B cell (primary cell): ENCODE measurements around the gene SPDYE16. TPM values are rescaled to one million over a fixed set of nuclear protein-coding genes. Genes with fewer than 3 reads are reported as not detected.
"Not testable (repeated sequence)": the region's sequence is repeated elsewhere in the genome, so short reads cannot be mapped to it uniquely, and the experiment has no call there.

ENCODE experiments used
- ATAC-seq: fragments of 200-7000 bp; cut with Tn5 transposase; one replicate; pipeline ENCODE4 v1.10.0; 2021; ENCODE audit warnings: low read depth, mild to moderate bottlenecking, moderate number of reproducible peaks, moderate library complexity
- CTCF ChIA-PET: fragments of 350-600 bp; sonication (Branson Sonifier 250); formaldehyde crosslinking; loops from one replicate; lab custom pipeline; 2021; ENCODE audit warnings: antibody characterized with exemption, inconsistent platforms; lab: Charles Lee
- POLR2A ChIA-PET: fragments of 350-600 bp; sonication (Branson Sonifier 250); formaldehyde crosslinking; loops from one replicate; lab custom pipeline; 2021; ENCODE audit warnings: antibody characterized with exemption; lab: Charles Lee
- DNase-seq: peaks from one replicate; pipeline ENCODE4 v3.0.0; 2013
- H2AFZ ChIP-seq: 2 replicates; pipeline ENCODE4 v1.6.1; 2012; ENCODE audit warnings: mild to moderate bottlenecking, low read depth, low read length; ENCODE audit not compliant: insufficient read depth, poor library complexity, severe bottlenecking
- H3K27ac ChIP-seq, 2 donors: 1 replicate in 1 of 2; 2 replicates in 1 of 2; pipeline ENCODE4 v1.5.1; 2012 to 2013; ENCODE audit warnings: low read length in 2 of 2, mild to moderate bottlenecking in 2 of 2, moderate library complexity in 1 of 2
- H3K27me3 ChIP-seq, 4 experiments: fragments of 200-600 bp in 1 of 4; sonication (generic) in 1 of 4; replicated peaks in 1 of 4; 1 replicate in 2 of 4; 2 replicates in 2 of 4; pipeline versions ENCODE4 v1.6.1 to v1.7.0; 2013 to 2016; ENCODE audit warnings: low read length in 3 of 4, mild to moderate bottlenecking in 2 of 4, mixed read lengths in 1 of 4, moderate library complexity in 1 of 4; ENCODE audit not compliant: insufficient read depth in 4 of 4, control insufficient read depth in 3 of 4; ENCODE audit errors: control extremely low read depth in 1 of 4
- H3K36me3 ChIP-seq, 2 experiments: replicated peaks in 1 of 2; 1 replicate in 1 of 2; 2 replicates in 1 of 2; pipeline versions ENCODE4 v1.6.1 to v1.7.1; 2013; ENCODE audit warnings: low read length in 1 of 2; ENCODE audit not compliant: insufficient read depth in 2 of 2, control insufficient read depth in 1 of 2; ENCODE audit errors: control extremely low read depth in 1 of 2, extremely low read depth in 1 of 2
- H3K4me1 ChIP-seq, 2 donors: fragments of 200-600 bp in 1 of 2; sonication (generic) in 1 of 2; 1 replicate in 1 of 2; 2 replicates in 1 of 2; pipeline versions ENCODE4 v1.5.1 to v1.6.1; 2013 to 2017; ENCODE audit warnings: low read length in 2 of 2; ENCODE audit not compliant: control insufficient read depth in 2 of 2, insufficient read depth in 2 of 2
- H3K4me2 ChIP-seq: replicated peaks from 2 replicates; pipeline ENCODE3; 2012; ENCODE audit warnings: mild to moderate bottlenecking, low read depth, low read length; ENCODE audit not compliant: poor library complexity, severe bottlenecking
- H3K4me3 ChIP-seq, 5 experiments: fragments of 200-600 bp in 1 of 5; sonication (generic) in 1 of 5; 1 replicate in 3 of 5; 2 replicates in 2 of 5; pipeline versions ENCODE4 v1.5.1 to v1.7.0; 2011 to 2016; ENCODE audit warnings: low read length in 4 of 5, mild to moderate bottlenecking in 4 of 5, low read depth in 2 of 5, control low read depth in 1 of 5, moderate library complexity in 1 of 5; ENCODE audit not compliant: insufficient read depth in 1 of 5; ENCODE audit errors: control extremely low read depth in 1 of 5, extremely low read depth in 1 of 5
- H3K79me2 ChIP-seq: fragments of 200-600 bp; sonication (generic); one replicate; pipeline ENCODE4 v1.6.0; 2016; ENCODE audit warnings: low read length; ENCODE audit not compliant: control insufficient read depth, insufficient read depth
- H3K9ac ChIP-seq: fragments of 200-600 bp; sonication (generic); 2 replicates; pipeline ENCODE4 v1.6.1; 2017; ENCODE audit warnings: mild to moderate bottlenecking, low read length, moderate library complexity
- H3K9me3 ChIP-seq, 3 donors: one replicate each; pipeline versions ENCODE4 v1.6.1 to v1.7.1; 2013; ENCODE audit warnings: low read length in 2 of 3; ENCODE audit not compliant: control insufficient read depth in 2 of 3, insufficient read depth in 1 of 3; ENCODE audit errors: control extremely low read depth in 1 of 3
- H4K20me1 ChIP-seq: 2 replicates; pipeline ENCODE4 v1.6.0; 2012; ENCODE audit warnings: mild to moderate bottlenecking, low read length; ENCODE audit not compliant: insufficient read depth, control insufficient read depth, poor library complexity, severe bottlenecking
- H3K27ac Mint-ChIP-seq: one replicate; pipeline ENCODE4 v1.8.0; 2021; ENCODE audit warnings: mixed read lengths
- H3K27me3 Mint-ChIP-seq: one replicate; pipeline ENCODE4 v1.8.0; 2021; ENCODE audit warnings: mixed read lengths
- H3K4me1 Mint-ChIP-seq: one replicate; pipeline ENCODE4 v1.8.0; 2021; ENCODE audit warnings: mixed read lengths
- H3K4me3 Mint-ChIP-seq: one replicate; pipeline ENCODE4 v1.8.0; 2021; ENCODE audit warnings: mixed read lengths
- H3K9me3 Mint-ChIP-seq: one replicate; pipeline ENCODE4 v1.8.0; 2022; ENCODE audit warnings: mixed read lengths; ENCODE audit not compliant: insufficient read depth
- CTCF ChIP-seq: fragments of 200-600 bp; IDR thresholded peaks from one replicate; pipeline ENCODE4 v1.8.0; 2022; ENCODE audit warnings: antibody characterized with exemption, mild to moderate bottlenecking
- EZH2 ChIP-seq: IDR thresholded peaks from 2 replicates; pipeline ENCODE4 v1.6.1; 2012; ENCODE audit warnings: borderline replicate concordance, low read depth, mild to moderate bottlenecking, moderate library complexity, low read length; ENCODE audit not compliant: insufficient read depth, poor library complexity, severe bottlenecking
- whole genome bisulfite sequencing: methylation state at CpG from one replicate; pipeline ENCODE4 v1.1.5; 2013; ENCODE audit warnings: missing lambda C conversion rate; ENCODE audit not compliant: insufficient coverage; 5-methylcytosine and 5-hydroxymethylcytosine counted together
- intact Hi-C: fragments of 100-400 bp; cut with micrococcal nuclease; formaldehyde crosslinking; loops from one replicate; pipeline ENCODE4 v1.10.0; 2022
- polyA plus RNA-seq: library from polyadenylated mRNA; depleted of rRNA; stranded (reverse); fragments of >200 nt; gene quantifications from 2 replicates; pipeline ENCODE4 v1.2.3, GENCODE V29; 2012
- total RNA-seq, 2 donors: library from RNA; stranded (reverse); fragments of 120-200 nt in 1 of 2; gene quantifications; 1 replicate in 1 of 2; 2 replicates in 1 of 2; pipeline versions ENCODE4 v1.2.3 to v1.2.4, GENCODE V29; 2013 to 2022

Gene SPDYE16
- total and polyA plus RNA-seq, 2 donors (not counting 1 experiment from before 2014, with no cell fraction given): 0.34 to 0.69 TPM

DNA sequence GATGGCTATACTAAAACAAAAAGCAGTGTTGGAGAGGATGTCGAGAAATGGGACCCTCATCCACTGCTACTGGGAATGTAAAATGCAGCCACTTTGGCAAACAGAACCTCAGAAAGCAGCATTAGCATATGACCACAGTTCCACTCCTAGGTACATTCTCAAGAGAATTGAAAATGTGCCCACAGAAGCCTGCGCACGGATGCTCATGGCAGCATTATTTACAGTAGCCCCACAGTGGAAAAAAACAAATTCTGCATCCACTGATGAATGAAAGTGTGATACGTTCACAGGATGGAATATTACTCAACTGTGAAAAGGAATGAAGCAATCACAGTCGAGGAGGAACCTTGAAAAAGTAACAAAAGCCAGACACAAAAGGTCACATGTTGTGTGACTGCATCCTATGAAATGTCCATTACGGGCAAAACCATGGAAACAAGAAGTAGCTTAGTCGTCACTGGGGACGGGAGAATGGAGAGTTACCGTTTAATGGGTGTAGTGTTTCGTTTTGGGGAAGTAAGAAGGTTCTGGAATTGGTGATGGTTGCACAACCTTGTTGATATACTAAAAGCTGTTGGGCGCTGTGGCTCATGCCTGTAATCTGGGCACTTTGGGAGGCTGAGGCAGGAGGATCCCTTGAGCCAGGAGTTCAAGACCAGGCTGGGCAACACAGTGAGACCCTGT lies 35.2 kb downstream of the SPDYE16 start:
- 78% methylated on average over 9 of the region's 11 CpGs for WGBS
- Histone ChIP-seq H3K36me3 (peaks cover 0 to 12% of the 10 kb centered on the region in 2 experiments), H3K4me3 (no peak overlapping the region), H3K4me1 (no peaks in the 10 kb centered on the region), H3K9ac (no peak overlapping the region), H3K27me3 (no peaks in the 10 kb centered on the region), H3K27ac (no peak overlapping the region), H3K79me2 (no peaks in the 10 kb centered on the region), H3K9me3 (no peaks in the 10 kb centered on the region), H4K20me1 (no peaks in the 10 kb centered on the region), H3K4me2 (no peak overlapping the region), H2AFZ (no peak overlapping the region)
- no peaks in the 10 kb centered on the region for H3K4me1 Mint-ChIP-seq
- no peak for TF ChIP-seq EZH2
- no peak for TF ChIP-seq CTCF
- no peak overlapping the region for H3K27ac Mint-ChIP-seq
- POLR2A ChIA-PET: no interaction called here
- peak; percentile 3 for DNase-seq
- CTCF ChIA-PET: no interaction called here
- H3K9me3 Mint-ChIP-seq: no peaks in the 10 kb centered on the region
- ATAC-seq: no peak
- intact Hi-C loops: no loop called here
- no peak overlapping the region for H3K4me3 Mint-ChIP-seq
- no peaks in the 10 kb centered on the region for H3K27me3 Mint-ChIP-seq

DNA sequence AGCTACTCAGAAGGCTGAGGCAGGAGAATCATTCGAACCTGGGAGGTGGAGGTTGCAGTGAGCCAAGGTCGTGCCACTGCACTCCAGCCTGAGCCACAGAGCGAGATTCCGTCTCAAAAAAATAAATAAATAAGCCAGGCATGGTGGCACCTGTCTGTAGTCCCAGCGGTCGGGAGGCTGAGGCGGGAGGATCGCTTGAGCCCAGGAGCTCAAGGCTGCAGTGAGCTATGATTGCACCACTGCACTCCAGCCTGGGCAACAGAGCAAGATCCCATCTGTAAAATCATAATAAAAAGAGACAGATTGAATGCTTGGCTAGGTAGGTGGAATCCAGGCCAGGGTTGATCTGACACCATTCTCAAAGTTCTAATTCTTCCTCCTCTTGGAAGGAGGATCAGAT lies 36.5 kb downstream of the SPDYE16 start:
- H3K27ac Mint-ChIP-seq, intact Hi-C loops, ATAC-seq, H3K9ac ChIP-seq, H3K27me3 Mint-ChIP-seq, H3K4me2 ChIP-seq, DNase-seq, H3K4me3 ChIP-seq, H3K79me2 ChIP-seq, H3K9me3 ChIP-seq, H3K27ac ChIP-seq, POLR2A ChIA-PET, H3K9me3 Mint-ChIP-seq, H3K4me3 Mint-ChIP-seq, H2AFZ ChIP-seq, H4K20me1 ChIP-seq, H3K4me1 ChIP-seq, CTCF ChIA-PET, H3K27me3 ChIP-seq, H3K4me1 Mint-ChIP-seq: not testable (repeated sequence)
- WGBS: 93% methylated on average over 8 of the region's 8 CpGs
- H3K36me3 ChIP-seq: peaks cover 0 to 12% of the 10 kb centered on the region in 2 experiments
